ENCODE measurements around the gene GRK2.

Gene GRK2

GRCh38 chr11:67284811-67285540, 18.7 kb downstream of the GRK2 start:
- DNase-seq: no peak

- no peak for DNase-seq
Measured at GRCh38 chr11:67285541-67286498, 19.5 kb downstream of the GRK2 start.

- no peak for DNase-seq
Measured at GRCh38 chr11:67286621-67287333, 20.5 kb downstream of the GRK2 start.

- no peak for DNase-seq
Measured at GRCh38 chr11:67287355-67288197, 21.3 kb downstream of the GRK2 start.

- DNase-seq: no peak
Measured at GRCh38 chr11:67288198-67288451, 21.9 kb downstream of the GRK2 start.

GRCh38 chr11:67288452-67289225, 22.4 kb downstream of the GRK2 start:
- DNase-seq: peak; percentile 86

- no peak for DNase-seq
Measured at GRCh38 chr11:67289226-67289650, 23.0 kb downstream of the GRK2 start, which contains the start of gene ANKRD13D. Gene ANKRD13D (plus strand): TSS chr11:67289303. CDS start chr11:67289461, 158 bp downstream.

- DNase-seq: no peak
Measured at GRCh38 chr11:67289651-67290479, 23.6 kb downstream of the GRK2 start.

- no peak for DNase-seq
Measured at GRCh38 chr11:67290801-67291200, 24.5 kb downstream of the GRK2 start.

- DNase-seq: no peak
Measured at GRCh38 chr11:67291481-67292381, 25.5 kb downstream of the GRK2 start.

GRCh38 chr11:67292671-67293070, 26.4 kb downstream of the GRK2 start:
- no peak for DNase-seq

GRCh38 chr11:67293090-67293489, 26.8 kb downstream of the GRK2 start:
- no peak for DNase-seq

- DNase-seq: no peak
Measured at GRCh38 chr11:67295846-67296245, 29.6 kb downstream of the GRK2 start.

GRCh38 chr11:67298786-67299185, 32.5 kb downstream of the GRK2 start:
- no peak for DNase-seq

- DNase-seq: no peak
Measured at GRCh38 chr11:67299471-67300191, 33.4 kb downstream of the GRK2 start.

GRCh38 chr11:67300256-67300755, 34.0 kb downstream of the GRK2 start:
- no peak for DNase-seq

GRCh38 chr11:67300756-67301312, 34.6 kb downstream of the GRK2 start:
- DNase-seq: no peak

- no peak for DNase-seq
Measured at GRCh38 chr11:67301313-67301921, 35.1 kb downstream of the GRK2 start.

Data from NCI-H510A treated with DMSO at 0.1 percent for 48 hours (cell line).